GM19438 (cell line): ENCODE results near the gene MDFIC2.

Experiments
- ATAC-seq: cut with Tn5 transposase; IDR thresholded peaks from one replicate; pipeline ENCODE4 v1.9.1; 2021; ENCODE audit warnings: low read depth; ENCODE audit not compliant: unreplicated experiment

Gene MDFIC2

DNA sequence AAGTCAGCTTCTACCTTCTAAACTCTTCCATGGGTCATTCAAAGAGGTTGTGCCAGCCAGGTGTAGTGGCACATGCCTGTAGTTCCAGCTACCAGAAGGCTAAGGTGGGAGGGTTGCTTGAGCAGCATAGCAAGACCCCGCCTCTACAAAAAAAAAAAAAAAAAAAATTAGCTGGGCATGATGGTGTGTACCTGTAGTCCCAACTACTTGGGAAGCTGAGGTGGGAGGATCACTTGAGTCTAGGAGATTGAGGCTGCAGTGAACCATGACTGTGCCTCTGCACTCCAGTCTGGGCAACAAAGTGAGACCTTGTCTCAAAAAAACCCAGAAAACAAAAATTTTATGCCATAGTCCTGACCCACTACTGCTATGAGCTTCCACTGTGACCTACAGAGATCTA lies 126.8 kb downstream of the MDFIC2 start:
- no peak for ATAC-seq

DNA sequence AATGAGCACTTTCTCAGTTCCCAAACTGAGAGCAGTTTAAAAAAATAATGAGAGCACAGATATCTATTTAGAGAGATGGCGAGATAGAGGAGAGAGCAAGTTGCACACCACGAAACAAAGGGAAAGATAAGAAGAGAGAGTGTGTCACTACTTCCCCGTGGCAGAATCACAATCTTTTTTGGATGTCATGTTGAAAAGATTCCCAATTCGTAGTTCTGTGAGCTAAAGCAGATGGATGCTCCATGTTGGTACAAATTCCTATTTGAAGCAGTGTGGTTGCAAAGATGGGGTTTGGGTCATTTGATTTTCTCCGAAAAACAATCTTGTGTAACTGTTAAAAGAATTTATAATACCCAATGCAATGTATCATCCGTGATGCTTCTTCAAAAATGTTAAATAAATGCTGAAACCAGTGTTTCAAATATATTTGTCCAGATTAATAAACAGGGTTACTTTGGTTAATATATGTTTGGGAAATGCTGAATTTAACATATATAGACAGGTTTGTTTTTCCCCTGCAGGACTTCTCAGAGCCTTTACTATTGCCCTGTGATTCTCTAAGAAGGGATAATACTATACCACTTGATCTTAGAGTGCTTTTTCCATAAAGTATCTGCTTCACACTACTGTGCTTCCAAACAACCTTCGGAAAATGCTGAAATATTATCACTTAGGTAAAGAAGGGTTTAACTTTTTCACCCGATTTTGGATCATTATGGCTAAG lies 128.5 kb downstream of the MDFIC2 start:
- ATAC-seq, result no peak

DNA sequence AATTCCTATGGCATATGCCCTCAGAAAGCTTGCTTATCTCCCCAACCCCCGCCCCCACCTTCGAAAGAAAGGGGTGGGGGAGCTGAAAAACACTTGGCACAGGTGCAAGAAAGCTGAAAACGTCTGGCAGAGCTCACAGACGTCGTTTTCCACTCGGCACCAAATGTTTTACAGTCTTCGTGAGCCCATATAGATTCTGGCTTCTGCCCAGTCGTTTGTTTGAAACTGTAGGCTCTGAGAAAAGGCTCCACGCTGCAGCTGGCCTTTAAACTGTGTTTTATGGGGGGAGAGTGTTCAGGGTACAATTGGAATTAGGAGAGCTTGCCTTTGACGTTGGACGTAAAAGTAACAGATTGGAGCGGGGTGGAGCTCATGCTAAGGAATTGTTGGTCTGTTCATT lies 130.3 kb downstream of the MDFIC2 start:
- ATAC-seq, result no peak

DNA sequence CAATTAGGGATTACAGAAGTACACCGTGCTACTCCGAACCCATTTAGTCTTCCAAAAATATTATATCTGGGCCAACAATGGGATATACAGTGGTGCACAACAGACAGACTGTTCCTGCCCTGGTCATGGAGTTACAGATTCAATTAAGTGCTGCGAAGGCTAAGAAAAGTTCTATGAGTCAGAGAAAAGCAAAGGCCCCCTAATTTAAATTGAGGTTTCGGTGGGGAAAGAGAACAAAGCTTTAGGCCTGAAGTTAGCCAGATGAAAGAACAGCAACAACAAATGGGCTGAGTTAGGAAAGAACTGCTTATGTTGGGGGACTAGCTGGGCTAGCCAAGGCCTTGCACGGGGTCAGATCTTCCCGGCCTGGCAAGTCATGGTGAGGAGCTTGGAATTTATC lies 131.8 kb downstream of the MDFIC2 start:
- no peak for ATAC-seq

DNA sequence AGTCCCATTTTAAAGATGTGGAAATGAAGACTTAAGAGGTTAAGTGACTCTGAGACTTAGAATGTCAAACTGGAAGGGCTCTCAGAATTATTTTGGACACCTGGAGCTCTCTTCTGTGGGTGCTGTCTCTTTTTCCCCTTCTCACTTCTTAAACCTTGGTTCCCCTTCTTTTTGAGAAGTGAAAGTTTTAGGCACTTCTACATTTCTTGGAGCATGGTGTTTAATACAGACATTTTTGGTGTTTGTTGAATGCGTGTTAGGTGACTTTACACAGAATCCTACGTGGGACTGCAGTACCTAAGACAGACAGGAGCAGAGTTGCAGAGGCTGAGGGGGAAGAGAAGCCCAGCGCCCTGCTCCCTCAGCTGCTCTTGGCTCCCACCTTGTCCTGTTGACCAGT lies 133.3 kb downstream of the MDFIC2 start:
- ATAC-seq, result no peak

DNA sequence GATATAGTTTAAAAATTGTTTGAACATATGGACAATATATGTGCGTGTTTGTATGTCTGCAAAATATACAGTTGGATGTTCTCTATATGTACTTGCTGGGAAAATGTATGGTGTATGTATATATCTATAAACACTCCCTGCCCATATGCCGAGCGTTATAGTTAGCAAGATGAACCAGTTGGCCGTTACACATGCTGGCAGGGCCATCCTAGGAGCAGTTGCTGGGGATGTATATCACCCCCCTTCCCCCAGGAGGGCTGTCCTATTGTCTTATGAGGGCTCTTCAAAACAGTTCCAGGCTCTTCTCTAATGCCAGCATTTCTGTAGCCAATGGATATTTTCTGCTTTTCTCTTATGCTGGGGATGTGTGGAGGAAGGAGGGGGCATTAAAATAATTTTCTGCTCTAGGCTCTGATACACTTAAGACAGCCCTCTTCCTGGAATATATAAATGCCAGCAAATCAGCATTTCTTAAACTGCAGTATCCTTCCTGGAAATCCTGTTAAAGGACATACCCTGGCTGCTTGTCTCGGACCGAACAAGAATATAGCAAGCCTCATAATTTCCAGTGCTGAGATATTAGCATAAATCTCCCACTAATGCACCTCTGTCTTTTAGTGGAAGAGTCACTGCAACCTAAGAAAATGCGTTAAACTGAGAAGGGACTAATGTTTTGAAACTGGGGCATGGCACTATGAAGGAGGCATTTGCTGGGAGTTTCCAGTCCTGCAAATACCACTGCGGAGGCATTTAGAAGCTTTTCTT lies 134.4 kb downstream of the MDFIC2 start:
- ATAC-seq, result no peak

DNA sequence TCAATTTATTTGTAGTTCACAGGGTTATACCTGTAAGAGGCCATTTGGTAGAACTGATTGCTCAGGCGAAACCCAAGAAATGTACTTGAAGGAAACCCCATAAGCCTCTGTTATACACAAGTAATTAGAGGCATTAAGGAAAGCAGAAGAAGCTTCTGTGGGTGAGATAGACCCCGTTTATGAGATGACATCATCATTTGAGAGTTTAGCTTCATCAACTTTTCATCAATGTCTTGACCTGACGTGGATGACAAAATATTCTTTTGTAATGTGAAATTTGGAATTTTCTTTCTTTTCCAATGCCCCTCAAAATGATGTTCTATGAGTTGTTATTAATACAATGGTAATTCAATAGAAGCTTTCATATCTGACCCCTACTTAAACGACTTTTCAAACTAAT lies 136.2 kb downstream of the MDFIC2 start:
- no peak for ATAC-seq

DNA sequence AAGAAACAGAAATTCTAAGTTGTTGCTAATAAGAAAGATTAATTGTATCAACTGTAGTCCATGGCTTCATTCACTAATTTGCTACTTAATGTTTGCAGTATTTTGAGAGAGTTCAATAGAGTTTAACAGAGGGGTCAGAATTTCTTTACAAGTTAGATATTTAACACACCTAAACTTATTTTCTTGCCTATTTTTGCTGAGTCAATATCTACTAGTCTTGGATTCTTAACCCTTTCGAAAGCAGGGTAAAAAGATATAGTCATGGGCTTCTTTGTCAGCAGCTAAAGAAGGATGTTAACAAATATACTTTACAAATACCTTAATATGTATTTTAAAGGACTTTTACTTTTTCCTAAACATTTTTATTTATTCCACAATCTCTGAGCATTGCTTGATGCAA lies 155.6 kb downstream of the MDFIC2 start:
- no peak for ATAC-seq

DNA sequence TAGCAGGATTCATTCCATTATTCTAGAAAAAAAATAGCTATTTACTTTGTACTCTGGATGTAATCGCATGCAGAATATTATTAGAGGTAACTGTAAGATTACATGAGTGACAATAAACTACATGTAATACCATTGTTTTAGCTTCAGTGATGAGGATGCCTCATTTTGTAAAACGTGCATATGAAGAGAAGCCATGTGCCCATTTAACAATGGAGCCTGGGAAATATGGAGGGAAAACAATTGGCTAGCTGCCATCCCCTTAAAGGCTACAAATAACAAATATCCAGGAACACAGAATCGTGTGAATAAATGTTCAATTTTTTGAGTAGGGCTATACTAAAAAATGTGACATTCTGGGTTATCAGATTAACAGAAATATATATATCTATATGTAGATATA lies 161.8 kb downstream of the MDFIC2 start:
- no peak for ATAC-seq

DNA sequence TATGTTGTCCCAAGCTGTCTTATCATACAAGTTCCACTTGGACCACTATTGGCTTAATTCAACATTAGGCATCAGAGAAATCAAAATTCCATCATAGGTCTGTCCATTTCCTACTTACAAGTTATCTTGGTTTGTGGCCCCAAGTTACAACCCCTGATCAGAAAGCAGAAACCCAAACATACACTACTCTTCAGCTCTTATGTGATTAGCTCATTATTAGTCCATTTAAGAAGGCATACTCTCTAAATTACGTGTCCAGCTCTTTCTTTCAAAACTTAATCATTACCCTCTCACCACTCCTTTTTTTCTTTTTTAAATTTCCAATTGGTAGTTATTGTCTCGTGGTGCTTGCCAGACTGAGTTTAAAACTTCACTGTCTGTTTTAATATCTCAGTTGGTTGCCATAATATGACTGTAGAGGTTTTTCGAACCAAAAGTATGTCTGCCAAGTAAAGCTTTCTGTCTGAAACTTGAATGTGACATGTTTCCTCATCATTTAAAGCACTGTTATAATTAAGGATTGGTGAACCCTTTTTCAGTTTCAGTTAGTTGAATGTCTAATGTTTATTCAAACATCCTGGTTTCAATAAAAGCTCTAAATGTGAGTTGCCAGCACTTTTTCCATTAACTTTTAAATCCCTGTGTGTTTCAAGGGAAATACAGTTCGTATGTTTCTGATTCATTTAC lies 162.6 kb downstream of the MDFIC2 start:
- ATAC-seq, result no peak
